ENCODE data around the gene RENBP. TPM values are rescaled to one million over a fixed set of nuclear protein-coding genes. Genes with fewer than 3 reads are reported as not detected.
A peak's percentile ranks its signal among the peaks of the same experiment; 100 is the strongest.

The RENBP gene
- total RNA-seq, 4 donors from 2014 or later = 4.6 to 13.1 (median 7.2) TPM; not detected in 1

GRCh38 chrX:153907456-153907855, 37.0 kb downstream of the RENBP start:
- no peak for DNase-seq
- H3K27me3 ChIP-seq = no peaks in the 10 kb centered on the region
- intact Hi-C loops (cut with DNase I; ENCODE audit: low total_unique reads) = no loop called here
- H3K27ac ChIP-seq = no peak overlapping the region
- no peaks in the 10 kb centered on the region for H3K9me3 ChIP-seq
- no peak for TF ChIP-seq POLR2A (IDR thresholded peaks at IDR 0.05)
- TF ChIP-seq EP300 (IDR thresholded peaks at IDR 0.05; ENCODE audit: low read depth) = no peak
- no peak for TF ChIP-seq POLR2AphosphoS5 (IDR thresholded peaks at IDR 0.05)
- TF ChIP-seq, protein P1, sequence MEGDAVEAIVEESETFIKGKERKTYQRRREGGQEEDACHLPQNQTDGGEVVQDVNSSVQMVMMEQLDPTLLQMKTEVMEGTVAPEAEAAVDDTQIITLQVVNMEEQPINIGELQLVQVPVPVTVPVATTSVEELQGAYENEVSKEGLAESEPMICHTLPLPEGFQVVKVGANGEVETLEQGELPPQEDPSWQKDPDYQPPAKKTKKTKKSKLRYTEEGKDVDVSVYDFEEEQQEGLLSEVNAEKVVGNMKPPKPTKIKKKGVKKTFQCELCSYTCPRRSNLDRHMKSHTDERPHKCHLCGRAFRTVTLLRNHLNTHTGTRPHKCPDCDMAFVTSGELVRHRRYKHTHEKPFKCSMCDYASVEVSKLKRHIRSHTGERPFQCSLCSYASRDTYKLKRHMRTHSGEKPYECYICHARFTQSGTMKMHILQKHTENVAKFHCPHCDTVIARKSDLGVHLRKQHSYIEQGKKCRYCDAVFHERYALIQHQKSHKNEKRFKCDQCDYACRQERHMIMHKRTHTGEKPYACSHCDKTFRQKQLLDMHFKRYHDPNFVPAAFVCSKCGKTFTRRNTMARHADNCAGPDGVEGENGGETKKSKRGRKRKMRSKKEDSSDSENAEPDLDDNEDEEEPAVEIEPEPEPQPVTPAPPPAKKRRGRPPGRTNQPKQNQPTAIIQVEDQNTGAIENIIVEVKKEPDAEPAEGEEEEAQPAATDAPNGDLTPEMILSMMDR (IDR thresholded peaks at IDR 0.05) = no peak
- WGBS, 2 donors (ENCODE audit: low coverage in 1 of 2) = 82% methylated on average over 10 of the region's 12 CpGs; no CpG with 5 or more reads in 1 of the 2 donors
- peaks cover 0 to 12% (median 2%) of the 10 kb centered on the region in 4 donors for H3K4me1 ChIP-seq
- no peaks in the 10 kb centered on the region for H3K36me3 ChIP-seq
- H3K4me3 ChIP-seq = no peak overlapping the region
- in situ Hi-C loops (cut with MboI; ENCODE audit: low pct_ligation_motif_present in 1 of 4, low pct_unique_long_range_greater_than_20kb in 1 of 4, low sequenced_read_pairs in 3 of 4) = loop anchor here in 1 of 4 donors (25.0 kb wide), 1 partner anchor 95 kb away; no protein-coding TSS in a partner anchor

GRCh38 chrX:153906126-153906917, 38.1 kb downstream of the RENBP start:
- H3K36me3 ChIP-seq = no peaks in the 10 kb centered on the region
- H3K27ac ChIP-seq = no peak overlapping the region
- H3K27me3 ChIP-seq = no peaks in the 10 kb centered on the region
- no peak for TF ChIP-seq EP300 (IDR thresholded peaks at IDR 0.05; ENCODE audit: low read depth)
- TF ChIP-seq POLR2A (IDR thresholded peaks at IDR 0.05) = no peak
- TF ChIP-seq POLR2AphosphoS5 (IDR thresholded peaks at IDR 0.05) = no peak
- TF ChIP-seq, protein P1 (IDR thresholded peaks at IDR 0.05) = no peak
- 82% methylated on average over 25 of the region's 27 CpGs; no CpG with 5 or more reads in 1 of the 2 donors for WGBS, 2 donors (ENCODE audit: low coverage in 1 of 2)
- intact Hi-C loops (cut with DNase I; ENCODE audit: low total_unique reads) (no loop called here), in situ Hi-C loops (cut with MboI; ENCODE audit: low pct_ligation_motif_present in 1 of 4, low pct_unique_long_range_greater_than_20kb in 1 of 4, low sequenced_read_pairs in 3 of 4) (loop anchor here in 1 of 4 donors (25.0 kb wide), 1 partner anchor 94 kb away; no protein-coding TSS in a partner anchor)
- no peak overlapping the region for H3K4me3 ChIP-seq
- no peaks in the 10 kb centered on the region for H3K9me3 ChIP-seq
- no peak for DNase-seq
- peaks cover 0 to 14% (median 3%) of the 10 kb centered on the region in 4 donors for H3K4me1 ChIP-seq

DNA sequence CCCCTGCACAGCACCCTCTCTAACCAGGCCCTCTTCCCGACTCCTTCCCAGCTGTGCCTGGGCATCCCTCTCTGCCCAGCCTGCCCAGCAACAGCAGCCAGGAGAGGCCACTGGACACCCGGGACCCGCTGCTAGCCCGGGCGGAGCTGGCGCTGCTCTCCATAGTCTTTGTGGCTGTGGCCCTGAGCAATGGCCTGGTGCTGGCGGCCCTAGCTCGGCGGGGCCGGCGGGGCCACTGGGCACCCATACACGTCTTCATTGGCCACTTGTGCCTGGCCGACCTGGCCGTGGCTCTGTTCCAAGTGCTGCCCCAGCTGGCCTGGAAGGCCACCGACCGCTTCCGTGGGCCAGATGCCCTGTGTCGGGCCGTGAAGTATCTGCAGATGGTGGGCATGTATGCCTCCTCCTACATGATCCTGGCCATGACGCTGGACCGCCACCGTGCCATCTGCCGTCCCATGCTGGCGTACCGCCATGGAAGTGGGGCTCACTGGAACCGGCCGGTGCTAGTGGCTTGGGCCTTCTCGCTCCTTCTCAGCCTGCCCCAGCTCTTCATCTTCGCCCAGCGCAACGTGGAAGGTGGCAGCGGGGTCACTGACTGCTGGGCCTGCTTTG, 38.9 kb downstream of the RENBP start:
- H3K36me3 ChIP-seq = no peaks in the 10 kb centered on the region
- intact Hi-C loops (cut with DNase I; ENCODE audit: low total_unique reads) (no loop called here), in situ Hi-C loops (cut with MboI; ENCODE audit: low pct_ligation_motif_present in 1 of 4, low pct_unique_long_range_greater_than_20kb in 1 of 4, low sequenced_read_pairs in 3 of 4) (loop anchor here in 1 of 4 donors (25.0 kb wide), 1 partner anchor 93 kb away; no protein-coding TSS in a partner anchor)
- no peak overlapping the region for H3K4me3 ChIP-seq
- no peak overlapping the region for H3K27ac ChIP-seq
- 92% methylated on average over 32 of the region's 32 CpGs; no CpG with 5 or more reads in 1 of the 2 donors for WGBS, 2 donors (ENCODE audit: low coverage in 1 of 2)
- H3K9me3 ChIP-seq = no peaks in the 10 kb centered on the region
- no peaks in the 10 kb centered on the region for H3K27me3 ChIP-seq
- TF ChIP-seq POLR2A (IDR thresholded peaks at IDR 0.05) = no peak
- H3K4me1 ChIP-seq = peaks cover 0 to 17% (median 6%) of the 10 kb centered on the region in 4 donors
- DNase-seq = no peak

DNA sequence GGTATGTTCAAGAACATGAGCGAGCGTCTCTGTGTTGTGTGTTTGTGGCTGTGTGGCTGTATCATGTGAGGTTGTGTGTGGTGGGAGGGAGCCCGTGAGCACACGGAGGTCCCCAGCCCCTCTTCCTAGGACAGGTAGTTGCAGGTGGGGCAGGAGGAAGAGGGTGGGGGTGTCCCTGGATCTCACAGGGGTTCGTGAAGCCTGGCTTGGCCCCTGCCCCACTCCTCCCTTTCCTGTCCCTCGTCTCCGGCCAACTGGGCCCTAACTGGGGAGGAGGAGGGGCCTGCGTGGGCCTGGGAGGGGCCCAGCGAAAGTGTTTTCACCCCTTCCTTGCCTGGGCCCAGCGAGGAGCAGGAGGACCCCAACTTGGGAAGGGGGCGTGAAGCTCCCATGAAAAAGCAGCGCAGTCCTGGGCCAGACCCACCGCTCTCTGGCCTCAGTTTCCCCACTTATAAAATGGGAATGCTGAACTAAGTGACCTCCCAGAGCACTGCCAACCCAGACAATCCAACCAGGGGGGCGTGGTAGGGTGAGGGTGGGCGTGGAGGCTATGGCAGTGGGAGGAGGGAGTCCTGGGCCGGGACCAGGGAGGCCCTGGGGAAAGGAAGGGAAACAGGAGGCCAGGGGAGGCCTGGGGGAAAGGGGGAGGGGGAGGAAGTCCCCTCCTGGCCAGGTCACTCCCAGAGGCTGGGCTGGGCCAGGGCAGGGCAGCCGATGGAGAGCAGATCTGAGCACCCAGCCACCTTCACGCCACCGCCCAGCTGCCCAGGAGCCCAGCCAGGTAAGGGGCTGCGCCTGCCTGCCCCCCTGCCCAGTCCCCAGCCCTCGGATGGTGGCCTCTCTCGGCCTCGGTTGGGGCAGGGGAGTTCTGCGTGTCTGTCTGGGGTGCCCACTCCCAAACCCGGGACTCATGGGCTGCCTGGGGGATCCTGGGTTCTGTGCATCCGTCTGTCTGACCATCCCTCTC, 40.2 kb downstream of the RENBP start, which contains the start of gene AVPR2:
Gene AVPR2, plus strand, starts transcription at position 683 of the 967 bp plus-strand sequence. CDS start 473 bp downstream, outside the sequence.
- Histone ChIP-seq H3K27ac (peak within 1 kb of the TSS in 1 of 4 donors; percentile 34), H3K27me3 (no peaks in the 10 kb centered on the region), H3K4me1 (peaks cover 0 to 17% (median 6%) of the 10 kb centered on the region in 4 donors), H3K9me3 (no peaks in the 10 kb centered on the region), H3K4me3 (no peak within 1 kb of the TSS), H3K36me3 (no peaks in the 10 kb centered on the region)
- no peak for DNase-seq
- in situ Hi-C loops (cut with MboI; ENCODE audit: low pct_ligation_motif_present in 1 of 4, low pct_unique_long_range_greater_than_20kb in 1 of 4, low sequenced_read_pairs in 3 of 4) (loop anchor here in 1 of 4 donors (25.0 kb wide), 1 partner anchor 92 kb away; no protein-coding TSS in a partner anchor), intact Hi-C loops (cut with DNase I; ENCODE audit: low total_unique reads) (no loop called here)
- WGBS, 2 donors (ENCODE audit: low coverage in 1 of 2) = 10 to 56% methylated on average over 2 to 26 of the region's 26 CpGs
- TF ChIP-seq, protein P1 (IDR thresholded peaks at IDR 0.05) = no peak
- TF ChIP-seq POLR2A (IDR thresholded peaks at IDR 0.05) (no peak), EP300 (IDR thresholded peaks at IDR 0.05; ENCODE audit: low read depth) (no peak), POLR2AphosphoS5 (IDR thresholded peaks at IDR 0.05) (no peak)
